GM19099 (cell line): ENCODE measurements around the gene ATP5F1D.

ENCODE experiments used
- POLR2A ChIP-seq: IDR thresholded peaks from 3 replicates; pipeline ENCODE4 v1.6.1; 2011; ENCODE audit warnings: low read depth; ENCODE audit not compliant: insufficient read length; ENCODE audit errors: extremely low read depth

The ATP5F1D gene

GRCh38 chr19:1237754-1238368 is 3.7 kb upstream of the ATP5F1D start, which contains the start of gene CBARP:
Gene CBARP (minus strand): TSS chr19:1238005. CDS start chr19:1236100, 1,905 bp downstream.
- TF ChIP-seq POLR2A, result no peak

DNA sequence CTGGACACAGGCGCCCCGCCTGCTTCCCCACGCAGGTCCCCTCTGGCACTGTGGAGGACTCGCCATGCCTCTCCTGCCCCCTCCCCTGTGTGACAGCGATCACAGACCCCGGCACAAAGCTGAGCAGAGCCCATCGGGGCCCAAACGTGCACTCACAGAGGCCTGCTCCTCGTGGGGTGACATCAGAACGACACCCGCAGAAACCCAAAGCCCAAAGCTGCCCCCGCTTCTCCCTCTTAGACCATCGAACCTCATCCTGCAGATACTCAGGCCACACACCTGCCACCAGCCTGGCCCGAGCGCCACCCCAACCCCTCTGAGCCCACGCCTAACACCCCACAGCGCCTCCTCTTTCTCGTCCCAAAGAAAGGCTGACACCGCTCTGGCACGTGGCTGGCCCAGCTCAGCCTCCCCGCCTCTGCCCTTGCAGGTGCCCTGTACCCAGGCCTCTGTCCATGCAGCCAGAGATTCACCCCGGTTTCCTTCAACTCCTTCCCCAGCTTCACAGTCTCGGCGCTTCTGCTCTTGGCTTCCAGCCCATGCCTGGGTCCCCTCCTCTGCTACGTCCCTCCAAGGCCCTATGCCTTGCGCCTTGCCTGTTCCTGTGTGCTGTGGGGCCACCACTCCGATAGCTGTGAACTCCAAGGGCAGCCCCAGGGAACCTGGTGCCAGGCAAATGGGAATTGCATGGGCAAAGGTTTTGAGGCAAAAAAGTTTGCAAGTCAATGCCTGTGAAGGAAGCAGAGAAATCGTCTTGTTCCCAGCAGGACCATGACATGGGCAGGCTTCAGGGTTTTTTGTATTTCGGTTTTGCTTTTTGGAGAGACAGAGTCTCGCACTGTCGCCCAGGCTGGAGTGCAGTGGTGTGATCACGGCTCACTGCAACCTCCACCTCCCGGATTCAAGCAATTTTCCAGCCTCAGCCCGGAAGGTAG is 2.9 kb upstream of the ATP5F1D start:
- no peak for TF ChIP-seq POLR2A

DNA sequence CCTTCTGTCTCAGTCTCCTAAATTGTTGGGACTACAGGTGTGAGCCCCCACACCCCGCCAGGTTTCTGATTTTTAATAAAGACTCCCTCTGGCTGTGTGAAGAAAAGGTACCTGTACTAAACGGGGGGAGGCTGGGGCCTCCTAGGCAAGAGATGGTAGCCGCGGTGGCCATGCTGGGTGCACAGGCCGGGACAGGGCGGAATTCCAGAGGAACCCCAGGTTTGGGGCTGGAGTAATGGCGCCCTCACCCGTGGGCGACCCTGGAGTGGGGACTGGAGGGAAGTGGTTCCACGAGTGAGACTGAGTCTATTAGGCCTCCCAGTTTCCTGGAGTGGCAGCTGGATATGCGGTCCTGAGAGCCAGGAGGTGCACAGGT is 2.1 kb upstream of the ATP5F1D start:
- no peak for TF ChIP-seq POLR2A

DNA sequence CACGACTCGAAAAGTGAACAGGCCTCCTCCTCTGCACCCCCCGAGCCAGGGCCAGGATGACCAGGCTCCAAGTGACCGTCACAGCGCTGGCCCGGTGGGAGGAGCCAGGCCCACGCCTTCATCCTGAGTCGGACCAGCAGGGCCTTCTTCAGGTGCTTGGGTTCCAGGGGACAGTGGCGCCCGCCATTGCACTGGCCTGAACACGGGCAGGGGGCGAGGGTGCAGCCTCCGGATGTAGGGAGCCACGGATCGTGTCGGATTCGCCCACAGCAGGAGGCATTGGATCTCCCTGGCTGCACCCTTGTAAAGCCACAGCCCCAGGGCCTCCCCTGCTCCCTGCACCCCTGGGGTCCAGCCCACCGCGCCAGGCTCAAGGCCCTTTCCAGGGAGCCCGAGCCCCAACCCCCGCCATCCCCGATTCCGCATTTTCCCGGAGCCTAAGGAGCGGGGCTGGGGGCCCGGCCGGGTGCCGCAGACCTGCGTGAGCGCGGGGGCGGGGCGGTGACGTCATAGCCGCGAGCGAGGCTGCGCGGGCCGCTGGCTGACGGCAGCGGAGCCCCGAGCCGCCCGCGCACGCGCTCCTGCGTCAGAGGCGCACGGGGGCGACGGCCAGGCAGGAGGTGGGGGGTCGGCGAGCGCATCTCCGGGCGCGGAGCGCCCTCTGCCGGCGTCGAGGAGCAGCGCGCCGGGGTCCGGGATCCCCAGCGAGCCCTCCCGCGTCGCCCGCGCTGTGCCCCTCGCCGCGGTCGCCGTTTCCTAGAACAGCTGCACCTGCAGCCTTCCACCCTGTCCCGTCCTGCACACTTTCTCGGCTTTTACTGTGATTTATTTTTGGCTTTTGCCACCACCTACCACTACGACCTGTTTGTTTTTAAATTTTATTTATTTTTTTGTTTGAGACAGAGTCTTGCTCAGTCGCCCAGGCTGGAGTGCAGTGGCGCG is 1.5 kb upstream of the ATP5F1D start:
- peak; percentile 31 for TF ChIP-seq POLR2A

DNA sequence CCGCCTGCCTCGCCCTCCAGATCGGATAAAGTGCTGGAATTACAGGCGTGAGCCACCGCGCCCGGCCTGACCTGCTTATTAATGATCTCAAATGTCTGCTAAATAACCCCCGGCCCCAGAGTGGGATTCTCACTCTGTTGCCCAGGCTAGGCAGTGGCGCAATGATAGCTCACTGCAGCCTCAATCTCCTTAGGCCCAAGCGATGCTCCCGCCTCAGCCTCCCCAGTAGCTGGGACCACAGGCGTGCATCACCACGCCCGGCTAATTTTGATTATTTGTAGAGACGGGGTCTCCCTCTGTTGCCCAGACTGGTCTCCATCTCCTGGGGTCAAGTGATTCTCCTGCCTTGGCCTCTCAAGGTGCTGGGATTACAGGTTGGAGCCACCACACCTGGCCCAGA is 626 bp upstream of the ATP5F1D start:
- TF ChIP-seq POLR2A, result no peak

DNA sequence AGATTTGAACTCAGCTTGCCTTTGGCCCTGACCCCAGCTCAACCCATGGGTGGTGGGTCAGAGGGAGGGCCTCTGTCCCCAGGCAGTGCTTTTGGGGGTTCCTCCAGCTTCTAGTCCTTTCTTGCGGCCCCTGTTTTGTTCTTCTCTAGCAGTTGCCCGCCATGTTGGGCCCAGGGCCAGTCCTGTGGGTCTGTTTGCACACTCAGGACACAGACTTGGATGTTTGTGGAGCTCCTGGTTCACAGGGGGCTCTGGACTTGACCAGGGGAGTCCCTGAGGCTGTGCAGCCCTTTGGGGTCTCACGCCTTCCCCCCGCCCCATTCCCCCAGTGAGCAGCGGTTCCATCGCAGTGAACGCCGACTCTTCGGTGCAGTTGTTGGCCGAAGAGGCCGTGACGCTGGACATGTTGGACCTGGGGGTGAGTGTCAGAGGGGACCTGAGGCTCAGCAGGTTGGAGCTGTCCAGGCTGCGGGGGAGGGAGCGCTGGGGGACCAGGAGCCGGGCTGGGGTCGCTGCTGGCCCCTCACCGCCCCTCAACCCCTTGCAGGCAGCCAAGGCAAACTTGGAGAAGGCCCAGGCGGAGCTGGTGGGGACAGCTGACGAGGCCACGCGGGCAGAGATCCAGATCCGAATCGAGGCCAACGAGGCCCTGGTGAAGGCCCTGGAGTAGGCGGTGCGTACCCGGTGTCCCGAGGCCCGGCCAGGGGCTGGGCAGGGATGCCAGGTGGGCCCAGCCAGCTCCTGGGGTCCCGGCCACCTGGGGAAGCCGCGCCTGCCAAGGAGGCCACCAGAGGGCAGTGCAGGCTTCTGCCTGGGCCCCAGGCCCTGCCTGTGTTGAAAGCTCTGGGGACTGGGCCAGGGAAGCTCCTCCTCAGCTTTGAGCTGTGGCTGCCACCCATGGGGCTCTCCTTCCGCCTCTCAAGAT is 2.5 kb downstream of the ATP5F1D start:
- TF ChIP-seq POLR2A, result peak; percentile 36

DNA sequence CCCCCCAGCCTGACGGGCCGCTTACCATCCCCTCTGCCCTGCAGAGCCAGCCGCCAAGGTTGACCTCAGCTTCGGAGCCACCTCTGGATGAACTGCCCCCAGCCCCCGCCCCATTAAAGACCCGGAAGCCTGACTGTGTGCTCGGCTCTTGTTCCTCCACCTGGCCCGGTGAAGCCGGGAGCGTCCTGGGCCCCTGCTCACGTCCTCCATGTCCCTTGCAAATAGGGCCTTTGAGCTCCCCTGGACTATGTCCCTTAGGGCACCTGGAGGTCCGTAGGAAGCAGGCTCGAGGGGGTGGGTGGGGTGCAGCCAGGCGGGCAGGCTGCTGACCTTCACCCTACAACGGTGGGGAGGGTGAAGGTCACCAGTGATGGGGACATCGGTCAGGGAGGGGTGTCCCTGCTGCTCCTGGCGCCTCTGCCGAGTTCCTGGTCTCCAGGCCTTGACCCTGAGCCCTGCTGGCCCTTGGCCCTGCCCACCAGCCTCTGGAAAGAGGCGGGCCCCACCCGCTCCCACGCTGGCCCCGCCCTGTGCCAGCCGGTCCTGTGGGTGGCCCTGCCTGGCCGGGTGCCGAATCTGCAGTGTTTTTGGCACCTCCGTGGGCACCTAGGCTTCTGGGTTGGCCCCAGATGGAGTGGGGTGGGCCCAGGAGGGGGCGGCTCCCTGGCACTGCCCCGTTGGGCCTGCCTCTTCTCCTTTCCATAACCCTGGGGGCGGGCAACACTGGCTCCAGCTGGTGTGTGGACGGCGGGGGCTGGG is 3.3 kb downstream of the ATP5F1D start:
- TF ChIP-seq POLR2A, result no peak

DNA sequence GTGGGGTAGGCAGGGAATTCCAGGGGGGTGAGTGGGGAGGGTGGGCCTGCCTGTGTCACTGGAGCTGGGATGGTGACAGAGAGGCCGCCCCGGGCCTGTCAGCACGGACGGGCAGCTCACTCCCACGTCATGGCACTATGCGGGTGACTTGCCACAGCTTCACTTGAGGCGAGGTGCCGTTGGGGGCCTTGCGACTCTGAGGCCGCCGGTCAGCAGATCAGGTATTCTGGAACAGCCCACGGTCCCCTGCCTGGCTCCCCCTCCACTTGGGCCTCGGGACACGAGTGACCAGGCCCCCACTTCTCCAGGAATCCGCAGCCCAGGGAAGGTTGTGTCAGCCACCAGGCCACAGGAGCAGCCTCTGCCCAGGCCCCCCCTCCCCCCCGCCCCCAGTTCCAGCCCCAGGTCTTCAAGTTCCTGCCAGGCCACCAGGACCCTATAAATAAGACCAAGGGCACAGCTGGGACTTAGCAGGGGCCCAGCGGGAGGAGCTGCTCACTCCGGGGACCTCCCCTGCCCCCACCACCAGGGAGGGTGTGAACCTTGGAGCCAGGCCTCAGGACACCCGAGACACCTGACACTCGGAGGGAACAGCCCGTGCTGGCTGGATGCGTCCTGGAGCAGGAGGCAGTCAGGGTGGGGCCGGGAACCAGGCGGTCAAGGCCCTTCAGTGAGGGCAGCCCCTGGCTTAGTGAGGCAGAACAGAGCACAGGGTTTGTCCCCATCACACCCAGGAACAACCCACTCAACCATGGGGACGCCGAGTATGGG is 4.1 kb downstream of the ATP5F1D start:
- TF ChIP-seq POLR2A, result no peak

- no peak for TF ChIP-seq POLR2A
Observed at GRCh38 chr19:1247748-1248138, 6.2 kb downstream of the ATP5F1D start.

GRCh38 chr19:1248139-1248785 is 6.7 kb downstream of the ATP5F1D start, which contains the start of gene MIDN:
Gene MIDN (plus strand): TSS chr19:1248583. CDS start chr19:1250297, 1,714 bp downstream.
- peak; percentile 95 for TF ChIP-seq POLR2A

- no peak for TF ChIP-seq POLR2A
Observed at GRCh38 chr19:1248786-1249297, 7.3 kb downstream of the ATP5F1D start.
